ENCODE measurements around the gene SLC7A6OS. TPM values are rescaled to one million over a fixed set of nuclear protein-coding genes. Genes with fewer than 3 reads are reported as not detected.
A peak's percentile ranks its signal among the peaks of the same experiment; 100 is the strongest.

SLC7A6OS gene
- total RNA-seq, 2 experiments from 2014 or later: 29.0 to 32.1 TPM

DNA sequence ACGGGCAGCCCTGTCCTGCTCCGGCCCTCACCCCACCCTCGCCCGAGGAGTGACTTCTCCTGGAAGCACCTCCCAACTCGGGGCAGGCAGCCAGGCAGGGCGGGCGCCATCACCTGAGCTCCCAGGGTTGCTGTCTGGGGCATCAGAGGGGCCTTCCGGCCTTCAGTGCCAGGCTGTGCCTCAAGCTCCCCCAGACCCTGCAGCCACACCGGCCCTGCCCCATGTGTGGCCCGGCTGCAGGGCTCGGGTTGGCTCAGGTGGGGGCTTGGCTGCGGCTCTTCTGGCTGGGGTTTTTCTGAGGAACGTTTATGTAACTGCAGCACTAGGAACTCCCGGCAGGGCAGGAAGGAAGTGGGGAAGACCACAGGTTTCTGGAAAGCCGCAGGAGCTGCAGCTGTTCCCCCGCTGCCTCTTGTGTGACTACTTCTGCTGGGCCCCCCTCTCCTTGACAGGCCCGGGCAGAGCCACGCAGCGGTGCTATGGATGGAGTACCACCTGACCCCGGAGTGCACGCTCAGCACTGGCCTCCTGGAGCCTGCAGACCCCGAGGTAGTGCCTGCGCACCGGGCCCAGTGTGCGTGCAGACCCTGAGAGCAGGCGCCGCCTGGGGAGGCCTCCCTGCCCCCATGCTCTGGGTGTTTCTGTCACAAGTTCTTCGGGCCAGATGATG is 45.6 kb upstream of the SLC7A6OS start:
- CTCF ChIA-PET: interaction anchor here (1.2 kb wide), 1 partner anchor 95 kb away, joined by 3 read pairs; no protein-coding TSS in a partner anchor
- intact Hi-C loops (cut with DNase I, micrococcal nuclease): no loop called here
- ATAC-seq (ENCODE audit: poor library complexity) (peak; percentile 88), DNase-seq (peak; percentile 31 to 86 (median 58))
- Histone ChIP-seq H3K4me3 (ENCODE audit: low read length) (peak overlapping the region; percentile 47), H3K9me3 (ENCODE audit: control insufficient read depth in 1 of 2, insufficient read depth in 1 of 2, low read length in 2 of 2) (no peaks in the 10 kb centered on the region), H3K27ac (ENCODE audit: low read depth in 1 of 2, low read length in 2 of 2) (peak overlapping the region in 1 of 2 donors; percentile 21), H3K4me1 (ENCODE audit: insufficient read depth, low read length) (peaks cover 42% of the 10 kb centered on the region), H3K27me3 (ENCODE audit: control insufficient read depth in 1 of 2, insufficient read depth in 2 of 2, low read length in 2 of 2) (no peaks in the 10 kb centered on the region), H3K36me3 (ENCODE audit: insufficient read depth, low read length) (peaks cover 40% of the 10 kb centered on the region)
- peak overlapping the region; percentile 80 for H3K4me3 Mint-ChIP-seq
- no peaks in the 10 kb centered on the region for H3K9me3 Mint-ChIP-seq
- H3K27ac Mint-ChIP-seq: peak overlapping the region; percentile 33
- no peaks in the 10 kb centered on the region for H3K27me3 Mint-ChIP-seq
- H3K4me1 Mint-ChIP-seq (ENCODE audit: low read depth): peaks cover 28% of the 10 kb centered on the region
- POLR2A ChIA-PET: interaction anchor here (0.6 to 1.4 kb wide), 7 partner anchors 11 to 119 kb away, joined by 3 to 10 read pairs (median 5); partner anchors contain the start of genes SLC7A6 and SMPD3
- TF ChIP-seq, protein P1, sequence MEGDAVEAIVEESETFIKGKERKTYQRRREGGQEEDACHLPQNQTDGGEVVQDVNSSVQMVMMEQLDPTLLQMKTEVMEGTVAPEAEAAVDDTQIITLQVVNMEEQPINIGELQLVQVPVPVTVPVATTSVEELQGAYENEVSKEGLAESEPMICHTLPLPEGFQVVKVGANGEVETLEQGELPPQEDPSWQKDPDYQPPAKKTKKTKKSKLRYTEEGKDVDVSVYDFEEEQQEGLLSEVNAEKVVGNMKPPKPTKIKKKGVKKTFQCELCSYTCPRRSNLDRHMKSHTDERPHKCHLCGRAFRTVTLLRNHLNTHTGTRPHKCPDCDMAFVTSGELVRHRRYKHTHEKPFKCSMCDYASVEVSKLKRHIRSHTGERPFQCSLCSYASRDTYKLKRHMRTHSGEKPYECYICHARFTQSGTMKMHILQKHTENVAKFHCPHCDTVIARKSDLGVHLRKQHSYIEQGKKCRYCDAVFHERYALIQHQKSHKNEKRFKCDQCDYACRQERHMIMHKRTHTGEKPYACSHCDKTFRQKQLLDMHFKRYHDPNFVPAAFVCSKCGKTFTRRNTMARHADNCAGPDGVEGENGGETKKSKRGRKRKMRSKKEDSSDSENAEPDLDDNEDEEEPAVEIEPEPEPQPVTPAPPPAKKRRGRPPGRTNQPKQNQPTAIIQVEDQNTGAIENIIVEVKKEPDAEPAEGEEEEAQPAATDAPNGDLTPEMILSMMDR (IDR thresholded peaks at IDR 0.05): no peak
- H3K36me3 Mint-ChIP-seq (ENCODE audit: low read depth): peaks cover 65% of the 10 kb centered on the region

DNA sequence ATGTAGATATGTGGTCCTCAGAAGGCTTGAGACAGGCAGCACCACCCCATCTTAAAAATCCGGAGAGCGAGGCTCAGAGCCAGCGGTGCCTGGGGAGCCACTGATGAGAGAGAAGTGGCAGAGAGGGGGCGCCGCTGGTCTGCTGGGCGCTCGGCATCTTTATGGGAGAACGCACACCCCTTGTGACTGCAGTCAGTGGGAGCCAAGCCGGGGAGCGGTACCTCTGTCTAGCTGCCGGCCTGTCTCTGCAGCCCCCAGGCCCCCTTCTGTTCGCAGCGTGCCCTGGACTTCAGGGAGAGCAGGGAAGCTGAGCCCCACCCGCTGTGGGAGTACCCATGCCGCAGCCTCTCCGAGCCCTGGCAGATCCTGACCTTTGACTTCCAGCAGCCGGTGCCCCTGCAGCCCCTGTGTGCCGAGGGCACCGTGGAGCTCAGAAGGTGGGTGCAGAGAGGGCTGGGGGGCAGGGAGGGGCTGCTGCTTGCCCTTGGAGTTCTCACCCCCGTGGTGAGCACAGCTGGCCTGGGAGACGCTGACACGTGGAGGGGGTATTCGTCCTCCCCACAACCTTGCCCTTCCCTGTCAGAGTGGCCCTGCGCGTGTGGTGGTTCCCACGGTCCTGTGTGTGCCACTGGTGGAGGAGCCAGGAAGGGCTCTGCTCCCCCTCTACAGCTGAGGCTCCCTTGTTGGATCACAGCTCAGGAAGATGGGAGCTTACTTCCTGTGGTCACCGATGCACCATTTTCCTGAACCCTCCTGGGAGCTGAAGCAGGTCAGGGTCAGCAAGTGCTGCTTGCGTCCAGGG is 44.9 kb upstream of the SLC7A6OS start:
- intact Hi-C loops (cut with DNase I, micrococcal nuclease): no loop called here
- peak overlapping the region; percentile 47 for H3K4me3 ChIP-seq (ENCODE audit: low read length)
- ChIA-PET POLR2A (interaction anchor here (0.6 to 1.4 kb wide), 8 partner anchors 10 to 118 kb away, joined by 3 to 10 read pairs (median 4); partner anchors contain the start of genes SLC7A6 and SMPD3), CTCF (interaction anchor here (1.2 kb wide), 1 partner anchor 94 kb away, joined by 3 read pairs; no protein-coding TSS in a partner anchor)
- peaks cover 71% of the 10 kb centered on the region for H3K36me3 Mint-ChIP-seq (ENCODE audit: low read depth)
- DNase-seq (peak in 2 of 14 experiments; percentile 13 to 32), ATAC-seq (ENCODE audit: poor library complexity) (no peak)
- H3K27ac Mint-ChIP-seq: no peak overlapping the region
- peaks cover 47% of the 10 kb centered on the region for H3K36me3 ChIP-seq (ENCODE audit: insufficient read depth, low read length)
- H3K9me3 Mint-ChIP-seq: no peaks in the 10 kb centered on the region
- H3K27ac ChIP-seq (ENCODE audit: low read depth in 1 of 2, low read length in 2 of 2): no peak overlapping the region
- no peaks in the 10 kb centered on the region for H3K27me3 Mint-ChIP-seq
- H3K4me3 Mint-ChIP-seq: peak overlapping the region; percentile 7
- no peaks in the 10 kb centered on the region for H3K27me3 ChIP-seq (ENCODE audit: control insufficient read depth in 1 of 2, insufficient read depth in 2 of 2, low read length in 2 of 2)
- no peaks in the 10 kb centered on the region for H3K9me3 ChIP-seq (ENCODE audit: control insufficient read depth in 1 of 2, insufficient read depth in 1 of 2, low read length in 2 of 2)
- H3K4me1 Mint-ChIP-seq (ENCODE audit: low read depth): peaks cover 28% of the 10 kb centered on the region
- TF ChIP-seq, protein P1 (IDR thresholded peaks at IDR 0.05): no peak
- H3K4me1 ChIP-seq (ENCODE audit: insufficient read depth, low read length): peaks cover 42% of the 10 kb centered on the region

DNA sequence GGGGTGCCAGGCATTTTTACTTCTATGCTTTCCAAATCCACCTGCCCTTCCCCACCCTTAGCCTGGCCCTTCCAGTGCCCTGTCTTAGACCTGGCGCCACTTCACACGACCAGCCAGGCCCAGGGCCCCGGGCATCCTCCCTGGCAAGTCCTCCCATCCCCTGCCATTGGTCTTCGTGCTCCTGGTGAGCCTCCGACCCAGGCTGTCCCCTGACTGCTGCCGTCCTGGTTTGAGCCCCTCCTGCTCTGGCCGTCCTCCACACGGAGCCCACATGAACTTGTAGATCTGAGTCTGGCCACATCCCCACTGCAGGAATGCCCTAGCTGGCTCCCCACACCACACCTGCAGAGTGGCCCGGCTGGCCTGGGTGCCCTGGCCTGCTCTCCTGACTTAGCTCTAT is 44.1 kb upstream of the SLC7A6OS start:
- POLR2A ChIA-PET: interaction anchor here (1.1 kb wide), 1 partner anchor 14 kb away, joined by 3 read pairs; no protein-coding TSS in a partner anchor
- Histone ChIP-seq H3K36me3 (ENCODE audit: insufficient read depth, low read length) (peaks cover 55% of the 10 kb centered on the region), H3K4me1 (ENCODE audit: insufficient read depth, low read length) (peaks cover 42% of the 10 kb centered on the region), H3K4me3 (ENCODE audit: low read length) (no peak overlapping the region), H3K9me3 (ENCODE audit: control insufficient read depth in 1 of 2, insufficient read depth in 1 of 2, low read length in 2 of 2) (no peaks in the 10 kb centered on the region), H3K27ac (ENCODE audit: low read depth in 1 of 2, low read length in 2 of 2) (no peak overlapping the region), H3K27me3 (ENCODE audit: control insufficient read depth in 1 of 2, insufficient read depth in 2 of 2, low read length in 2 of 2) (no peaks in the 10 kb centered on the region)
- Mint-ChIP-seq H3K9me3 (no peaks in the 10 kb centered on the region), H3K4me1 (ENCODE audit: low read depth) (peaks cover 28% of the 10 kb centered on the region), H3K27ac (no peak overlapping the region), H3K36me3 (ENCODE audit: low read depth) (peaks cover 74% of the 10 kb centered on the region), H3K4me3 (no peak overlapping the region), H3K27me3 (no peaks in the 10 kb centered on the region)
- TF ChIP-seq, protein P1 (IDR thresholded peaks at IDR 0.05): no peak
- CTCF ChIA-PET: no interaction called here
- intact Hi-C loops (cut with DNase I, micrococcal nuclease): no loop called here
- DNase-seq (no peak), ATAC-seq (ENCODE audit: poor library complexity) (no peak)

Data from CD4-positive, alpha-beta T cell (primary cell).